NB4 (cell line): ENCODE data around the gene RNF20.

Experiments
- MYC ChIP-seq: IDR thresholded peaks from 2 replicates; pipeline ENCODE4 v1.6.1; 2011; ENCODE audit warnings: low read depth, low read length
- POLR2A ChIP-seq: IDR thresholded peaks from 2 replicates; pipeline ENCODE4 v1.6.1; 2011; ENCODE audit warnings: mild to moderate bottlenecking; ENCODE audit not compliant: insufficient read length; ENCODE audit errors: extremely low read depth
- TF ChIP-seq, protein P1 (sequence below): IDR thresholded peaks from one replicate; pipeline ENCODE4 v1.5.1; 2012; ENCODE audit warnings: low read depth, low read length
- TF ChIP-seq, protein P2 (sequence below): IDR thresholded peaks from 2 replicates; pipeline ENCODE4 v1.6.1; 2011; ENCODE audit warnings: low read depth, low read length

DNA sequence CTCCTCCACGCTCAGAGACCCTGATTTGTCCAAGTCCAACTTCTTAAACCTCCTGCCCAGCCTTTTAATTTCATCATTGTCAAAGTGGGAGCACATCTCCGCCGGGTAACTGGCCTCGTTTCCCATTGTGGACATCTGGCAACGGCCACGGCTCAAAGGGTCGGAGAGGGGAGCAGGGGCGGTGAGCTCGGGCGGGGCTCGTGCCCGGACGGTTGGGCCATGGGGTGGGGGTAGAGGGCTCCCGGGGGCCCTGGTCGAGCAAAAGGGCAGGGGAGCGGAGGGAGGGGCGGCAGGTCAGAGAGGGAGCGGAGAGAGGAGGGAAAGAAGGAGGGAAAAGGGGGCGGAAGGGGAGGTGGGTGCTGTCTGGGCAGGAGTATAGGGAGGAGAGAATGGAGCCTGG lies 61.1 kb downstream of the RNF20 start, which contains the start of gene PPP3R2:
- TF ChIP-seq, protein P1, sequence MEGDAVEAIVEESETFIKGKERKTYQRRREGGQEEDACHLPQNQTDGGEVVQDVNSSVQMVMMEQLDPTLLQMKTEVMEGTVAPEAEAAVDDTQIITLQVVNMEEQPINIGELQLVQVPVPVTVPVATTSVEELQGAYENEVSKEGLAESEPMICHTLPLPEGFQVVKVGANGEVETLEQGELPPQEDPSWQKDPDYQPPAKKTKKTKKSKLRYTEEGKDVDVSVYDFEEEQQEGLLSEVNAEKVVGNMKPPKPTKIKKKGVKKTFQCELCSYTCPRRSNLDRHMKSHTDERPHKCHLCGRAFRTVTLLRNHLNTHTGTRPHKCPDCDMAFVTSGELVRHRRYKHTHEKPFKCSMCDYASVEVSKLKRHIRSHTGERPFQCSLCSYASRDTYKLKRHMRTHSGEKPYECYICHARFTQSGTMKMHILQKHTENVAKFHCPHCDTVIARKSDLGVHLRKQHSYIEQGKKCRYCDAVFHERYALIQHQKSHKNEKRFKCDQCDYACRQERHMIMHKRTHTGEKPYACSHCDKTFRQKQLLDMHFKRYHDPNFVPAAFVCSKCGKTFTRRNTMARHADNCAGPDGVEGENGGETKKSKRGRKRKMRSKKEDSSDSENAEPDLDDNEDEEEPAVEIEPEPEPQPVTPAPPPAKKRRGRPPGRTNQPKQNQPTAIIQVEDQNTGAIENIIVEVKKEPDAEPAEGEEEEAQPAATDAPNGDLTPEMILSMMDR, result no peak
- TF ChIP-seq POLR2A (no peak), MYC (no peak)
- TF ChIP-seq, protein P2, sequence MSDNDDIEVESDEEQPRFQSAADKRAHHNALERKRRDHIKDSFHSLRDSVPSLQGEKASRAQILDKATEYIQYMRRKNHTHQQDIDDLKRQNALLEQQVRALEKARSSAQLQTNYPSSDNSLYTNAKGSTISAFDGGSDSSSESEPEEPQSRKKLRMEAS, result no peak
